A673 (cell line): ENCODE measurements around the gene PNPLA3.

Experiments used
- CTCF ChIP-seq: fragments of 300-800, 200-600 bp; sonication (generic); conservative IDR thresholded peaks from 2 replicates; pipeline ENCODE4 v1.5.1; 2017; ENCODE audit warnings: low read depth, mild to moderate bottlenecking, antibody characterized with exemption, low read length, moderate library complexity, mixed read lengths
- EZH2 ChIP-seq: fragments of 200-600 bp; sonication (generic); IDR thresholded peaks from 2 replicates; pipeline ENCODE4 v1.6.1; 2017; ENCODE audit warnings: borderline replicate concordance, low read depth, mild to moderate bottlenecking, mixed read lengths, antibody characterized with exemption, low read length; ENCODE audit not compliant: poor library complexity, severe bottlenecking

- TF ChIP-seq CTCF: no peak
- no peak for TF ChIP-seq EZH2
These were observed 28.4 kb downstream of the PNPLA3 start for GRCh38 chr22:43951966-43952365.
